NCI-H1436 (cell line): ENCODE results near the gene ITPR1.

Experiments
- DNase-seq: peaks from one replicate; lab custom pipeline; 2025; lab: John Stamatoyannopoulos, UW

Gene ITPR1

GRCh38 chr3:4744405-4745234 is 251.5 kb downstream of the ITPR1 start:
- DNase-seq: no peak

DNA sequence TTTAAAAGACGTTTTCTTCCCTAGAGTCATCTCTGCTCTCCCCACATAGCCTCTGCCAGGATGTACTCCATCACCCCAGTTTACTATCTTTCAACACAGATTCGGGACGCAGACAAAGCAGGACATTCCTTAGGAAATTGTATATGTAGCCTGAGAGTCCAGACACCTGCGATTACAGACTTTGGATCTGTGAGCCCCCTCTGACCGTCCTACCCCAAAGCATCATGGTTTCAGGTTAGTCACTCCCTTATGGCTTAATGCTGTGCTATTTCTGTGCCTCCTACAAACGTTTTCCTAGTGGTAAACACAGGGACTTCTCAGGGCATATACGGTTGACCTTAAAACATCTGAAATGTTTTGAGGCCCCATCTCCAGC is 252.1 kb downstream of the ITPR1 start:
- no peak for DNase-seq

- no peak for DNase-seq
Measured at GRCh38 chr3:4746241-4746958, 253.3 kb downstream of the ITPR1 start.

DNA sequence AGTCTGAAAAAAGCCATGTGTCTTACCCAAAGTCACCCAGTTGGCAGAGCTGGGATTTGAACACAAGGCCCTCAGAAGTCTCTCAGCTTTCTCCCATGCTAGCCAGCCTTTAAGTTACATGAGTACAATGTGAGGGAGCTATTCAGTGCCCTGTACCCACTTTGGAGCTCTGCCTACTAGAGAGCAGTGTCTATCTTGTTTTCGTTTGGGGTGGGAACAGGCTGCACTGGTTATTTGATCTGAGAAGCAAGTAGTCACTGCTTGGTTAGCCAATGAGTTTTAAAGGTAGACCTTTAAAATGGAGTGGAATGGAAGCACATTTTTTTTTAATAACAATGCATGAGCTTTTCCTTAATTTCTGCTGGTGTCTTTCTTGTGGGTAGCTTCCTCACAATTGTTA is 255.0 kb downstream of the ITPR1 start:
- no peak for DNase-seq

GRCh38 chr3:4748701-4749378 is 255.7 kb downstream of the ITPR1 start:
- no peak for DNase-seq

DNA sequence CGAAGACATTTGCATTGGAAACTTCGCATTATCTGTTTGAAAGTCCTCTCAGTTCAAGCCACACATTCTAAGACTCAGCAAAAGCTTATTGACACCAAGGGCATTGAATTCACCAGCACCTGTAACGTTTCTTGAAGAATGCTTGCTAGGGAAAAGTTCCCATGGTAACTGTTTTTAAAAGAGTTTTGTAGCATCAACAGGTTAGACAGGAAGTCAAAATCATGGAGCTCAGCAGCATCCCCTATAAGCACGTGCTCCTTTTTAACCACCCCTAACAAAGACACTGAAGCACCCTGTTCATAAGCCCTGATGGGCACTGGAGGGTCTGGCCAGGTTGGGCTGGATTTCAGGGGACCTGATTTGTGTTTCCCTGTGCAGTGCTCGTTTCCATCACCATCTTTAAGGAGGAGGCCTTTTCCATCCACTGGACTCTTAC is 256.4 kb downstream of the ITPR1 start:
- DNase-seq: no peak

- no peak for DNase-seq
Measured at GRCh38 chr3:4750306-4750968, 257.3 kb downstream of the ITPR1 start.

DNA sequence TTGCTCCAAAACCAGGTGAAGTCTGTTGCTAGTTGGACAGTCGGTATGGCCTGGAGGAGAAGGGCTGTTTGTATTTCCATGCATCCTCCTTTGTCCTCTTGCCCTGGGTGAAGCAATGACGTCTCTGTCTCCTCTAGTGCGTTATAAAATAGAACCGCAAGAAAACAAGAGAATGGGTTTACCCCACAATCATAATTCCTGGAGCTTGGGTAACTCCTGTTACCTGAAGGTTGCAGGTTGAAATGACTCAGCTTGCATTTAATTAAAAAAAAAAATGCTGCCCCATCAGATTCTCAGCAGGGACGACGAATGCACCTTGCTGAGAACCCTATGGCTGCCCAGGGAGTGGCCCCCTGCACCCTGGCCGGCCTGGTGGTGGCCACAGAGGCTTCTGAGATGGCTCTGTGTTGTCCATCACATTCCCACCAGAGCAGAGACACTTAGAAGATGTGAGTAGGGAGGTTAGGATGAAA is 257.9 kb downstream of the ITPR1 start:
- DNase-seq: no peak

- DNase-seq: no peak
Measured at GRCh38 chr3:4751502-4752101, 258.5 kb downstream of the ITPR1 start.

DNA sequence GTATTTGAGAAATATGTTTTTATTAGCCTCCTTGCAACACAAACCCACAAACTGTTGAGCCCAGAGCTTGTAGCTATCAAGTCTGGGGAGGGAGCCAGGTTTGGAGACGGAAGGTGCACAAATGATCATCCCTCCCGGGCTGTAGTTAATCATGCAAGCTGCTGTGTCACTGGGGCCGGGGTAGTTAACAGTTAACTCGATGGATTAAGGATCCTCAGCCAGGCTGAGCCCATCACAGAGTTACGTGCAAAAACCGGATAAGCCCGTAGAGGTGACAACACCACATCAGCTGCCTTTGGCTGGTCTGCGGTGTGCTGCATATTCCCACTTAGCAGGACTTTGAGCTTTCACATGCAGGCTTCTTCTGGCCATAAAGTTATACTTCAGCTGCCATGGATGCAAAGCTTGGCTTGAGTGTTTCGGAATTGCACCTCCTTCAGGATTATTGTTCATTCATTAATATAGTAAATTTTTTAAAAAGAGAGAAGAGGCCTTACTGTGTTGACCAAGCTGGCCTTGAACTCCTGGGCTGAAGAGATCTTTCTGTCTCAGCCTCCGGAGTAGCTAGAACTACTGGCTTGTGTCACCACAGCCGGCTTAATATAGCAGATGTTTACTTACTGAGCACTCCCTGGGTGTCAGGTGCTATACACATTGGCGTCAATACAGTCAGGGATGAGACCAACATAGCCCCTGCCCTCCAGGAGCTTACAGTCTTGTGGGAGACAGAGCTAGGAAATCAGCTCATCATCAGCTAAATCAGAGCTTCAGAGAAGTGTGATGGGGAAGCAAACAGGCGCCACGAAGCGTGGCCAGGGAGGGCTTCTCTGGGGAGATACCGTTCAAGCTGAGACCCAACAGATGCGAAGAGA is 259.3 kb downstream of the ITPR1 start:
- no peak for DNase-seq

DNA sequence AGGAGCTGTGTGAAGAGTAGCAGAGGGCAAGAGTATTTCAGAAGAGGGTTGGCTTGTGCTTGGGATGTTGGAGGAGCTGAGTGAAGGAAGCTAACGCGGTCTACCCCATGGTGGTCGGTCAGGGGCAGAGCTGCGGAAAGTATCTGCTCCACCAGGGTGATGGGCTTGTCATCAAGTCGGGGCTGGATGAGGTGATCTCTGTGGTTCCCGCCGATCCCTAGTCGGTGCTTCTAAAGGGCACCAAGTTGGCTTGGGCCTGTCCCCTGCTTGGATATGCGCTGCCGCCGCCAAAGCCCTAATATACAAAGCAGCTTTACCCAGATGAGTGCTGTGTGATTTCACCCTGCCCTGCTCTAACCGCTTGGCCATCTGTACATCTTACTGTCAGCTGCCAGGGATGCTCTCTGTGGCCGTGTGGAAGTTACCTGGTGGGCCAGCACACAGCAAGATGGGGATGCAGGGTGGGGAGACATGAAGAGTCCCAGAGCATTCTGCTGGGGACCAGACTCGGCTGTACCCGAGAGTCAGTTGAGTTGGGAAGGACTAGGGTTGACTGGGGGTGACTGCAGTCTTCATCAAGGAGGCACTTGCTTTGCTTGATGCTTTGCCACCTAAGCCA is 260.0 kb downstream of the ITPR1 start:
- DNase-seq: no peak

GRCh38 chr3:4754180-4755086 is 261.3 kb downstream of the ITPR1 start:
- DNase-seq: no peak

- no peak for DNase-seq
Measured at GRCh38 chr3:4755566-4755965, 262.4 kb downstream of the ITPR1 start.

DNA sequence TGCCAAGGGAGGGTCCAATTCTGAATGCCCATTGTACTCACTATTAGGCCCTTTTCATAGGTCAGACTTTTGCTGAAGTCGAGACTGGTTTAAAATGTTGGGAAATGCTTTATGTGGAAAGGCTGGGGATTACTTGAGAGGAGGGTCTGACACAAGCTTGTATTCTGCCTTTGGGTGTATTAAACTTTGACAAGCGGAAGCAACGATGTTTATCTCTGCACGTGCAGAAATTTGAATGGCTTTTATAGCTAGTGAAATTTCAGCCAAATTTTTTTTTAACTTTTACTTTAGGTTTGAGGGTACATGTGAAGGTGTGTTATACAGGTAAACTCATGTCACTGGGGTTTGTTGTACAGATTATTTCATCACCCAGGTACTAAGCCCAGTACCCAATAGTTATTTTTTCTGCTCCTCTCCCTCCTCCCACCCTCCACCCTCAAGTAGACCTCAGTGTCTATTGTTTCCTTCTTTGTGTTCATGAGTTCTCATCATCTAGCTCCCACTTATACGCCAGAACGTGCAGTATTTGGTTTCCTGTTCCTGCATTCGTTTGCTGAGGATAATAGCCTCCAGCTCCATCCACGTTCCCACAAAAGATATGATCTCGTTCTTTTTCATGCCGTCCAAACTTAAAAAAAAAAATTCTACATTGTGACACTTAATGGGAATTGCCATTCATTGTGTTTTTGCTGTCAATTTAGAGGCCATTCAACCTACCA is 263.1 kb downstream of the ITPR1 start:
- DNase-seq: no peak

DNA sequence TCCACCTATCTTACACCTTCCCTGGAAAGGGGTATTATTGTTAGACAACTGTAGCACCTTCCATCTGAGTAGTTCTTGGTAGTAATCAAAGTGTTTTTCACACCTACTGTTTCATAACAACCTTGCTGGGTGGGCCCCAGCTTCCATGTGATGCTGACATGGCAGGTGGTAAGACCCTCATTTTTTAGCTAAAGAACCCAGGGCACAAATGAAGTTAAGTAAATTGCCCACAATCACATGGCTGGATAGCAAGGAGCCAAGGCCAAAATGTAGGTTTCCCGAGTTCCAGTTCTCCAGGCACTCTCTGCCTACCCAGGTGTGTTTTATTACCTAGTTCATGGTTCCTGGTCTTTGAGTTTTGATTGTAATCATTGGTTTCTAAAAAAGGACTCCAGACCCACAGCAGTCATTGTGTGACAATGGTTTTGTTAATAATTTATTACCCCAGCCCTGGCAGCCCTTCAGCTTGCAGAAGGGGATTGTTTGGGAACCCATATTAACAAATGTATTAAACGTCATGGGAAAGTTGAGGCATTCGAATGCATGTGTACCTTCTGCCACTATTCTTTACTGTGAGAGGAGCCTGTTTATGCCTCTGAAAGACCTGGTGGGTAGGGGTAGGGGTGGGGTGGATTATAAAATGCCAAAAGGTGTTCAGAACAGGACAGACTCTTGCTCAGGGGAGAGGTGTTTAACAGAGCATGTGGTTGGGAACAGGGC is 263.9 kb downstream of the ITPR1 start:
- no peak for DNase-seq

GRCh38 chr3:4757575-4758248 is 264.6 kb downstream of the ITPR1 start:
- DNase-seq: no peak

DNA sequence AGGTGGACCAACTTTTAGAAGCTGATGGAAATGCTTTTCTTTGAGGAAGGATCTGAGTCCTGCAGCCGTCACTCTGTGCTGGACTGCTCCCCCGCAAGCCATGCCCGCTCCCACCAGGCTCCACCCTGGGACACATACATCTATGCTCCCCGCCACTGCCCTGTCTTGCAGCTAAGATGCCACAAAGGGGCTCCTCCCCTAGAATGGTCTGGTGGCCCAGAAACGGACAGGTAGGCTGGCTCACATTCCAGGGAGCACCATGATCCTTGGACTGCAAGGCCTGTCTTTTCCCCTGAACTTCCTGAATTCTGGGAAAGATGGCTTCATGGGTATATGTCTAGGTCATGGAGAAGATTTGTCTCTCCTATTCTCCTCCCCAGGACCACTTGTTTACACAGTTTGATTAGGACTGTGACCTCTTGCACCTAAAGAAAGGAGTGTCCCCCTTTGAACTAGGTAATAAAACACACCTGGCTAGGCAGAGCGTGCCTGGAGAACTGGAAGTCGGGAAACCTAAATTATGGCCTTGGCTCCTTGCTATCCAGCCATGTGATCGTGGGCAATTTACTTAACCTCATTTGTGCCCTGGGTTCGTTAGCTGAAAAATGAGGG is 265.2 kb downstream of the ITPR1 start:
- DNase-seq: no peak
